Erythroblast (primary cell): ENCODE measurements around the gene TNFRSF13B.
"Not testable (repeated sequence)": the region's sequence is repeated elsewhere in the genome, so short reads cannot be mapped to it uniquely, and the experiment has no call there.

Experiments
- DNase-seq, 2 experiments: peaks; one replicate each; lab custom pipeline; 2025; lab: John Stamatoyannopoulos, UW
- GATA1 ChIP-seq: IDR thresholded peaks from 2 replicates; pipeline ENCODE4 v1.6.1; 2011; ENCODE audit warnings: low read depth, mild to moderate bottlenecking, control low read depth, low read length, moderate library complexity
- POLR2A ChIP-seq: IDR thresholded peaks from 2 replicates; pipeline ENCODE4 v1.6.1; 2011; ENCODE audit warnings: mild to moderate bottlenecking, low read length

TNFRSF13B gene

GRCh38 chr17:16917671-16918394 lies 54.1 kb downstream of the TNFRSF13B start:
- TF ChIP-seq POLR2A (no peak), GATA1 (no peak)
- DNase-seq, result no peak

GRCh38 chr17:16916557-16916920 lies 55.4 kb downstream of the TNFRSF13B start:
- TF ChIP-seq POLR2A (no peak), GATA1 (no peak)

GRCh38 chr17:16915752-16916556 lies 56.0 kb downstream of the TNFRSF13B start:
- DNase-seq, result peak; percentile 20 to 44
- TF ChIP-seq POLR2A (no peak), GATA1 (no peak)

More at GRCh38 chr17:16916557-16916920, 55.4 kb downstream of the TNFRSF13B start:
- DNase-seq, result no peak

GRCh38 chr17:16913463-16913862 lies 58.5 kb downstream of the TNFRSF13B start:
- TF ChIP-seq POLR2A (no peak), GATA1 (no peak)
- DNase-seq, result no peak

- no peak for DNase-seq
- TF ChIP-seq GATA1 (no peak), POLR2A (no peak)
These were observed 59.6 kb downstream of the TNFRSF13B start for GRCh38 chr17:16912021-16912962.

GRCh38 chr17:16911141-16911937 lies 60.6 kb downstream of the TNFRSF13B start:
- TF ChIP-seq POLR2A (no peak), GATA1 (no peak)
- DNase-seq, result no peak

GRCh38 chr17:16910341-16910740 lies 61.6 kb downstream of the TNFRSF13B start:
- TF ChIP-seq POLR2A, result no peak
- TF ChIP-seq GATA1, result no peak
- no peak for DNase-seq

GRCh38 chr17:16909472-16910246 lies 62.3 kb downstream of the TNFRSF13B start:
- no peak for TF ChIP-seq POLR2A
- no peak for TF ChIP-seq GATA1
- DNase-seq, result no peak

GRCh38 chr17:16908273-16908672 lies 63.6 kb downstream of the TNFRSF13B start:
- DNase-seq, result no peak
- TF ChIP-seq GATA1, result no peak
- TF ChIP-seq POLR2A, result no peak

GRCh38 chr17:16906680-16907079 lies 65.2 kb downstream of the TNFRSF13B start:
- no peak for DNase-seq
- TF ChIP-seq GATA1 (no peak), POLR2A (no peak)

- no peak for TF ChIP-seq POLR2A
- TF ChIP-seq GATA1, result no peak
- DNase-seq, result no peak
These were observed 66.2 kb downstream of the TNFRSF13B start for GRCh38 chr17:16905593-16906191.

GRCh38 chr17:16903070-16903469 lies 68.8 kb downstream of the TNFRSF13B start:
- not testable (repeated sequence) for DNase-seq
